HFFc6 (cell line): Measurements from ENCODE around the gene POU3F3. TPM values are rescaled to one million over a fixed set of nuclear protein-coding genes. Genes with fewer than 3 reads are reported as not detected.

ENCODE experiments used
- DNase-seq: peaks from one replicate; pipeline ENCODE4 v3.0.0-alpha.2; 2018
- H3K27ac Mint-ChIP-seq: 2 replicates; pipeline ENCODE4 v1.8.0; 2020; ENCODE audit warnings: mild to moderate bottlenecking, mixed read lengths
- H3K27me3 Mint-ChIP-seq: 2 replicates; pipeline ENCODE4 v1.8.0; 2021; ENCODE audit warnings: mild to moderate bottlenecking, moderate library complexity, mixed read lengths; ENCODE audit not compliant: insufficient read depth
- H3K36me3 Mint-ChIP-seq: 2 replicates; pipeline ENCODE4 v1.8.0; 2021; ENCODE audit warnings: low read depth, mixed read lengths
- H3K4me1 Mint-ChIP-seq: 2 replicates; pipeline ENCODE4 v1.8.0; 2020; ENCODE audit warnings: low read depth, mixed read lengths
- H3K4me3 Mint-ChIP-seq: 2 replicates; pipeline ENCODE4 v1.8.0; 2020; ENCODE audit warnings: mild to moderate bottlenecking, moderate library complexity, mixed read lengths
- H3K9me3 Mint-ChIP-seq: 2 replicates; pipeline ENCODE4 v1.8.0; 2020; ENCODE audit warnings: mild to moderate bottlenecking, mixed read lengths
- CTCF ChIP-seq: fragments of 200-600 bp; sonication (generic); IDR thresholded peaks from 2 replicates; pipeline ENCODE4 v1.5.0; 2021; ENCODE audit warnings: antibody characterized with exemption, mild to moderate bottlenecking
- total RNA-seq, 6 experiments: library from RNA; stranded (reverse); fragmentation: NEBNext Ultra II Directional; extraction: Animal tissue kit (Norgen Biotek cat#: 25700); gene quantifications; 2 replicates in 1 of 6; 3 replicates in 5 of 6; pipeline ENCODE4 v1.2.3, GENCODE V29; 2021

POU3F3 gene
- total RNA-seq, 6 experiments from 2014 or later: not detected

- Mint-ChIP-seq H3K36me3 (peaks cover 9% of the 10 kb centered on the region; the same call in 1 of the 2 replicates), H3K27me3 (peaks cover 57% of the 10 kb centered on the region), H3K9me3 (peaks cover 15% of the 10 kb centered on the region), H3K27ac (no peak overlapping the region), H3K4me1 (peaks cover 17% of the 10 kb centered on the region), H3K4me3 (peak overlapping the region; percentile 70)
- TF ChIP-seq CTCF: no peak
- no peak for DNase-seq
Measured at GRCh38 chr2:104857262-104858005, 3.5 kb downstream of the POU3F3 start.

- Mint-ChIP-seq H3K9me3 (peaks cover 15% of the 10 kb centered on the region), H3K4me1 (peaks cover 13% of the 10 kb centered on the region), H3K27me3 (peaks cover 55% of the 10 kb centered on the region), H3K27ac (no peak overlapping the region), H3K36me3 (peaks cover 9% of the 10 kb centered on the region; the same call in 1 of the 2 replicates), H3K4me3 (no peak overlapping the region)
- DNase-seq: no peak
- TF ChIP-seq CTCF: no peak
Measured at GRCh38 chr2:104858006-104858978, 4.4 kb downstream of the POU3F3 start.

- peaks cover 5% of the 10 kb centered on the region; the same call in 1 of the 2 replicates for H3K36me3 Mint-ChIP-seq
- H3K4me1 Mint-ChIP-seq: peaks cover 11% of the 10 kb centered on the region
- H3K9me3 Mint-ChIP-seq: peaks cover 10% of the 10 kb centered on the region
- H3K27ac Mint-ChIP-seq: no peak overlapping the region
- H3K4me3 Mint-ChIP-seq: no peak overlapping the region
- peaks cover 53% of the 10 kb centered on the region for H3K27me3 Mint-ChIP-seq
- DNase-seq: no peak
- no peak for TF ChIP-seq CTCF
Measured at GRCh38 chr2:104859291-104859765, 5.4 kb downstream of the POU3F3 start.

- no peak overlapping the region for H3K27ac Mint-ChIP-seq
- peaks cover 7% of the 10 kb centered on the region for H3K4me1 Mint-ChIP-seq
- TF ChIP-seq CTCF: no peak
- no peak for DNase-seq
- peaks cover 5% of the 10 kb centered on the region; the same call in 1 of the 2 replicates for H3K9me3 Mint-ChIP-seq
- no peak overlapping the region for H3K4me3 Mint-ChIP-seq
- peaks cover 48% of the 10 kb centered on the region for H3K27me3 Mint-ChIP-seq
- no peaks in the 10 kb centered on the region for H3K36me3 Mint-ChIP-seq
Measured at GRCh38 chr2:104859766-104860450, 6.0 kb downstream of the POU3F3 start.

GRCh38 chr2:104860451-104860790 is 6.5 kb downstream of the POU3F3 start:
- Mint-ChIP-seq H3K27ac (no peak overlapping the region), H3K36me3 (no peaks in the 10 kb centered on the region), H3K27me3 (peaks cover 52% of the 10 kb centered on the region), H3K4me3 (no peak overlapping the region), H3K4me1 (peaks cover 7% of the 10 kb centered on the region), H3K9me3 (peaks cover 5% of the 10 kb centered on the region; the same call in 1 of the 2 replicates)
- no peak for TF ChIP-seq CTCF
- no peak for DNase-seq
